NCI-H2227 treated with DMSO at 0.1 percent for 48 hours (cell line): ENCODE data around the gene SERINC2.

Source experiments
- DNase-seq: peaks from one replicate; lab custom pipeline; 2025; lab: John Stamatoyannopoulos, UW

SERINC2 gene

GRCh38 chr1:31434101-31434871, 21.3 kb downstream of the SERINC2 start:
- DNase-seq: no peak

DNA sequence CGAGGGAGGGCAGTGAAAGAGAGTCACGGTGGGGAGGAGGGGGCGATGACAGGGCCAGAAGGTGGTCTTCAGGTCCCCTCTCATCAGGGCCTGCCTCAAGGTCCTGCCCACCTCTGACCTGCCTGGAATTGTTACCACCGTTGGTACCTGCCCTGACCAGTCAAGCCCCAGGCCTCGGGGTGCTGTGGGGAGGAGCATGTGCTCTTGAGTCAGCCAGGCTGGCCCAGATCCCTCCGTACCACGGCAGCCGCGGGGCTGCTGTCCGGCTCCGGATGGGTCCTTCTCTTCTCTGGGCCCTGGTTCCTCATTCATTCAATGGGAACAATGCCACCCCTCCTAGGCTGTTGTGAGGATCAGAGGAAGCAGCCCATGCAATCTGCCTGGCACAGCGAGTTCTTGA, 22.0 kb downstream of the SERINC2 start:
- no peak for DNase-seq

DNA sequence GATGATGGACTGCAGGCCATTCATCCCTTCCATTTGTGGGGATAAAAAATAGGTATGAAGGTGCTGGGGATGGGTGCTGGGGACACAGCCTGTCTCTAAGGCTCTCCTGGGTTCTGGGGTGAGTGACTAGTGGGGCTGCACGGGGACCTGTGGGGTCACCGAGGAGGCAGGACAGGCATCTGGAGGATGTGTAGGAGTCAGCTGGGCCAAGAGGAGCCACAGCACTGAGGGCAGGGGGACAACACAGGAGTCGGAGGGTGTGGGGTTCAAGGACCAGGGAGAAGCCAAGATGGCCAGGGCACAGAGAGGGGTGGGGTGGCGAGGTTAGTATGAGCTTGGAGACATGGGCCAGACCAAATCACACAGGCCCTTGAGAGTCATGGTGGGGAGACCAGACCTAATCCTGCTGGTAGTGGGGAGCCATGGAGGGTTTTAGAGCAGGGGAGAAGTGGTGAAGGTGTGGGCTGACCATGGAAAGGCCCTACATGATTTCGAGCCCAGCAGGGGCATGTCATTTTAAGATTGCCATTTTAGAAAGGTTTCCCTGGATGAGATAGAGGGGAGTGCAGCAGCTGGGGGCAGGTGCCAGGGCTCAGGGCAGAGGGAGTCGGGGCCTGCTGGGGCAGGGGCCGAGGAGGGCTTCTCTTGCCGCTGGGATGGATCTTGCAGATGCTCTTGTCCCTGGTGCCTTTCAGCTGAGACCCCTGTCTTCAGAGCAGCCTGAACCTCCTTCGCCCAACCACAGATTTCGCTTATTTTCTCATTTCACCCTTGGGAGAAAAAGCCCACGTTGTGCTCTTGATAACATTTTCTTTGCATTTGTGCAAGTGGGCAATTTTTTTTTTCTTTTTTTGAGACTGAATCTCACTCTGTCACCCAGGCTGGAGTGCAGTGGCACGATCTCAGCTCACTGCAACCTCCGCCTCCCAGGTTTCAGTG, 22.7 kb downstream of the SERINC2 start:
- DNase-seq: no peak

GRCh38 chr1:31436596-31437432, 23.8 kb downstream of the SERINC2 start:
- no peak for DNase-seq

DNA sequence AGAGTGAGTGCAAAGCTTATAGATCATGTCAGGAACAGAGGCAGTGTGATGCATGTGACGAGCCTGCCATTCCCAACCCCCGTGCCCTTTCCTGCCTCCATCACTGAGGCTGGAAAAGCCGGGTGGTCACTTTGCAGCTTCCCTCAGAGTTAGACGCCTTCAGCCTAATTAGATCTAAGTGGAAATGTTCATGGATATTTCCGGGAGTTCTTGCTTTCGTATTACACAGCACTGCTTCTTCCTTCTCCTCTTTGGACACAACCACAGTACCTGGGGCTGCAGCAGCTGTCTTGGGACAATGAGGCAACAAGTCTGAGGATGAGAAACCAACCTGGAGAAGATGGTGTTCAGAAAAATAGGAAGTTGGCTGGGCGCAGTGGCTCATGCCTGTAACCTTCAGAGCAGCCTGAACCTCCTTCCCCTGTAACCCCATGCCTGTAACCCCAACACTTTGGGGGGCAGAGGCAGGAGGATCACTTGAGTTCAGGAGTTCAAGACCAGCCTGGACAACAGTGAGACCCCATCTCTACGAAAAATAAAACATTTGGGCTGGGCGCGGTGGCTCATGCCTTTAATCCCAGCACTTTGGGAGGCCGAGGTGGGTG, 24.5 kb downstream of the SERINC2 start:
- DNase-seq: no peak

DNA sequence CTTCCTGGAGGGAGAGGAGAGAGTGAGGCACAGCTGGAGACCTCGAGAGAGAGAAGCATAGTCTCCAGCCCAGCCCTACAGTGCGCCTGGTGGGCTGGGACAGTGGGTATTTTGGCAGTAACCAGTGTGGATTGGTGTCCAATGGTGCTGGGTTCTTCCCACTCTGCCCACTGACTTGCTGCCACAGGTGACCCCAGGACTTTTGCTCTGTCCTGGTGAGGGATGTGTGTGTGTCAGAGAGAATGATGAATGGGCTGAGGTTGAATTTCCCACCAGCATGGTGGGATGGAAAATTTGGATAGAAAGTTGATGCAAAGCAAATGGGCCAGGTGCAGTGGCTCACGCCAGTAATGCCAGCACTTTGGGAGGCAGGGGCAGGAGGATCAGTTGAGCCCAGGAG, 26.3 kb downstream of the SERINC2 start:
- DNase-seq: no peak

- no peak for DNase-seq
Observed at GRCh38 chr1:31441073-31441472, 28.1 kb downstream of the SERINC2 start.

DNA sequence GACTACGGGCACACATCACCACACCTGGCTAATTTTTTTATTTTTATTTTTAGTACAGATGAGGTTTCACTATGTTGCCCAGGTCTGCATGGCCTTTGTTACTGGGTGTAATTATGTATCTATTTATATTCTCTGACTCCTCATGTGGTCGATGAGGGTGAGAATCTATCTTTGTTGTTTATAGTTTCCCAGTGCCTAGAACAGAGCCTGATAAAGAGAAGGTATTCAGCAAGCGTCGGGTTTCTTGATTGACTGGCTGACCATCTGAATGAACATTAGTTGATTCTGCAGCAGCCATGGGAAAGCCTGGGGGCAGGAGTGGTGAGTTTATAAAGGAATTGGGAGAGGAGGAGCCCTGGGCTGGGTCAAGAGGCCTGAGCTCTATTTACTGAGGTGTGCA, 28.5 kb downstream of the SERINC2 start:
- DNase-seq: no peak

DNA sequence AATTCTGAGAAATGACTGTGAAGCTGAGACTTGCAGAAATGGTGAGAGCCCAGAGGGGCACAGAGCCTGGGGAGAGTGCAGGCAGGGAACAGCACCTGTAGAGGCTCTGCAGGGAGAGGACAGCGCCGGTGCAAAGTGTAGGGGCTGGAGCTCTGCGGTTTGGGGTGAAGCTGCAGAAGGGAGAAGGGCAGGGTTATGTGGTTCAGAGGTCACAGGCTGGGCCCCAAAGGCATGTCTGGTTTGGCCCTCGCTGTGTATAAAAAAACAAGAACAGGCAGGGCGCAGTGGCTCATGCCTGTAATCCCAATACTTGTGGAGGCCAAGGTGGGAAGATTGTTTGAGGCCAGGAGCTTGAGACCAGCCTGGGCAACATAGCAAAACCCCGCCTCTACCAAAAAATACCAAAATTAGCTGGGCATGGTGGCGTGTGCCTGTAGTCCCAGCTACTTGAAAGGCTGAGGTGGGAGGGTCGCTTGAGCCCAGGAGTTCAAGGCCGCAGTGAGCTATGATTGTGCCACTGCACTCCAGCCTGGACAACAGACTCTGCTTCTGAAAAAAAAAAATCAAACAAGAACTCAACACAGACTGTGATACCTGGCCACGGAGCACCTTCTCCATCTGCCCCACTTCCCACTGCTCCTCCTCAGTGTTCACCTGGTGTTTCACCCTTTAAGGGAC, 29.1 kb downstream of the SERINC2 start:
- no peak for DNase-seq

DNA sequence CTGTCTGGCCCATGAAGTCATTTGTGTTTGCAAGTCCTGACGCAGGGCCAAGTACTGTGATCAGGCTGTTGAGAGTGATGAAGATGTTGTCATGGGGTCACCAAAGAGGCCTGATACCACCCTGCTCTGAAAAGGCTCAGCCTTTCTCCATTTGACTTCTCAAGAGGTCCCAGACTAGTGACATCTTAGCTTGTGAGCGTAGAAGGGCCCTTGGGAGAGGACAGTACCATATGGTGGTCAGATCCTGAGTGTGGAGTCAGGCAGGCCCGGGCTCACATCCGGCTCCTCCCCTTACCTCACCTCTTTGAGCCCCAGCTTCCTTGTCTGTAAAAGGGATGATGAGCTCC, 29.6 kb downstream of the SERINC2 start:
- DNase-seq: no peak

GRCh38 chr1:31443673-31444072, 30.7 kb downstream of the SERINC2 start:
- no peak for DNase-seq

DNA sequence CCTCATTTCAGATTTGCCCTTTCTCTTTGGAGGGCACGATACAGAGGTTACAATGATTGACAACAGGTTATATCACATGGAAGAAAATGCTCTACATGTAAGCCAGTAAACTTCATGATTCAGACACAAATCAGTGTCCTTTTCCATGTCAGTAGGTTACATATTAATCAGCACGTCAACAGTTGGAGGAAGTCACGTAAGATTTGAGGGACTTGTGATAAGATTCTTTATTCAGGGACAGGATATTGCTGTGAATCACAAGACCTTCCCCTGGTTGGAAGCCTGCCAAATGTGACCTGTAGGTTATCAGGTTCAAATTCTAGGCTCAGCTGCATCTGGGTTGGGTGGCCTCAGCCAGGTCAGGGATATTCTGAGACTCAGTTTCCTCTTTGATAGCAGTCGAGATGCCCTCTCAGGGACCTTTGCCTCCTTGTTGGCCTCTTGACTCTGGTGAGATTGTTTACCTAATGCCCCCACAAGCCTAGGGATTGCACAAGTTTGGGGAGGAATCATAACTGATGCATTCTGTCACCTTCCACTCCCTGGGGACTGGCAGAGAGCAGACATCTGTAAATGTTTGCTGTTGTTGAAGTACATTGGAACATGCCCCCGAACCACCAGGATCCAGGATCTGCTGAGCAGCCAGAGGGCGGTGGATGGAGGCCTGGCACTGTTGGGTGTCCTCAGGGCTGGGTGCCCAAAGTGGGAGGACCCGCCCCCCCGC, 31.9 kb downstream of the SERINC2 start:
- DNase-seq: no peak

- no peak for DNase-seq
Observed at GRCh38 chr1:31445951-31446350, 32.9 kb downstream of the SERINC2 start.

DNA sequence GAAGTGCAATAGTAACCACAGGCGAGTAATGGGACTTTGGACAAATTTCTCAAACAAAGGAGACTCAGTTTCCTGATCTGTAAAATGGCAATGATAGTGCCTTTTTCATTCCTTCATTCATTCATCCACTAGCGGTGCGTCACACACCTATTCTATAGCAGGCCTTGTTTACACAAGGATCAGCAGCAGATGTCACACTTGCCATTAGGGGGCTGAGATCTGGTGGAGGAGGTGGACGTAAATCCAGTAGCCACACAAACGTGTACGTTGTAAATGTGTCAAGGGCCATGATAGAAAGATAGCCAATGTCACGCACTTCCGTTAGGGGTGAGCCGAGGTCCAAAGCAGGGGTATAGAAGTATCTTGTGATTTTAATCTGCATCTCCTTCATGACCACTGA, 34.2 kb downstream of the SERINC2 start:
- no peak for DNase-seq

- DNase-seq: no peak
Observed at GRCh38 chr1:31453384-31454079, 40.5 kb downstream of the SERINC2 start.

DNA sequence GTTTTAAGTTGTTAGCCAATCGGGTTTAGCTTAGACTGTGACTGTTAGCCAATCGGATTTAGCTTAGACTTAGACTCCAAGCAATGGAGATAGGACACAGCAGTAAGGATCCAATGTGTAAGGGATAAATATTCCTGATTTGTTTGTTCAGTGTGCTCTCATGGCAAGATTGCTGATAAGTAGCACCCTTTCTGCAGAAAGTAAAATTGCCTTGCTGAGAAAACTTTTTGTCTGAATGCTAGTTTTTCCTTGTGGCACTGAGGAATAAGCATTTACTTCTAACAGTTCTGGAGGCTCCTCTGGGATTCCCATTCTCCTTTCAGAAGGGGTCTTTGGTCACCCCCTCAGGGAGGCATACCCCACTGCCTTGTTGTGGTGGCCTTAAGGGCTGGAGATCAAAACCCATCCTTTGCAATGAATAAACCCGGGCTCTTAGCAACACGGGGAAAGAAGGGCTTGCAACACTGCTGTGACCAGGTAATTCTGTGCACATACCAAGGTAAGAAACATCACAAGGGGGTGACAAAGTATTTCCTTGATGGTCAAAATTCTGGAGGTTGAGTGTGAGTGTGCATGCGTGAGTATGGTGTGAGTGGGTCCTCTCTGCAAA, 45.4 kb downstream of the SERINC2 start:
- no peak for DNase-seq

- no peak for DNase-seq
Observed at GRCh38 chr1:31460027-31460426, 47.0 kb downstream of the SERINC2 start.

DNA sequence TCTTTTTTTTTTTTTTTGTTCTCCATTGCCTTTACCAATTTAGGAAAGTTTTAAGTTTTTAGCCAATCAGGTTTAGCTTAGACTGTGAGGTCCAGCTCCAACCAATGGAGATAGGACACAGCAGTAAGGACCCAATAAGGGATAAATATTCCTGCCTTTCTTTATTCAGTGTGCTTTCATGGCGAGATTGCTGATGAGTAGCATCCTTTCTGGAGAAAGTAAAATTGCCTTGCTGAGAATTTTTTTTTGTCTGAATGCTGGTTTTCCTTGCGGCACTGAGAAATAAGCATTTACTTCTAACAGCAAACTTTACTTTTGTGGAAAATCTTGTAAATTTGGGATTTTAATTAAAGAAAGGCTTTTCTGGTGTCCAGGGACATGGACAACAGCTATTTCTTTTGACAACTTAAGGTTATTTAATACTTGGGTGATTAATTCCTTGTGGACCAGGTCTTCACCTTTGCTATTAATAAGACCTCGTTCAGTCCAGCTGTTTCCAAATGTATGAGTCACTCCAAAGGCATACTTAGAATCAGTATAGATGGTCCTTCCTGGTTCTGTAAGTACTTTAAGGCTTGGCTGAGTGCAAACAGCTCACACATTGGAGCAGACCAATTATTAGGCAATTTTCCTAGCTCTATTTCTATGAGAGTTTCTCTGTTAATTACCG, 54.1 kb downstream of the SERINC2 start:
- no peak for DNase-seq

GRCh38 chr1:31470794-31471315, 57.8 kb downstream of the SERINC2 start:
- DNase-seq: no peak
